HepG2 (cell line): ENCODE data around the gene PHKA2. TPM values are rescaled to one million over a fixed set of nuclear protein-coding genes. Genes with fewer than 3 reads are reported as not detected.

Experiments used
- ATAC-seq: fragments of 200-7000 bp; cut with Tn5 transposase; 3 replicates; pipeline ENCODE4 v1.9.1; 2020; ENCODE audit warnings: mild to moderate bottlenecking, moderate library complexity
- BruUV-seq: library from RNA; stranded (reverse); fragments of 400-500 nt; replicated peaks from 2 replicates; lab custom pipeline; 2021; lab: Mats Ljungman, UMichigan
- CTCF ChIA-PET: fragments of 300-600 bp; formaldehyde crosslinking; extraction: SDS; loops from one replicate; lab custom pipeline; 2021; ENCODE audit warnings: low total read pairs, inconsistent platforms, low intra/inter-chr PET ratio; lab: Yijun Ruan, JAX
- POLR2A ChIA-PET: fragments of 350-600 bp; sonication (Branson Sonifier 250); formaldehyde crosslinking; loops from one replicate; lab custom pipeline; 2020; ENCODE audit warnings: antibody characterized with exemption, inconsistent platforms; lab: Yijun Ruan, JAX
- DNase-seq: peaks from one replicate; pipeline ENCODE4 v3.0.0-alpha.2; 2015; ENCODE audit warnings: low spot score
- FAIRE-seq: peaks from 3 replicates; lab custom pipeline; 2011; peaks lifted over from hg19 to GRCh38; lab: Jason Lieb, UNC
- H2AFZ ChIP-seq: one replicate; pipeline ENCODE4 v1.6.1; 2011; ENCODE audit warnings: low read length, inconsistent platforms
- H3K27ac ChIP-seq: fragments of 300-600 bp; 3 replicates; pipeline ENCODE4 v1.8.0; 2011; ENCODE audit warnings: mixed run types, mild to moderate bottlenecking, mixed read lengths, low read length, inconsistent platforms; ENCODE audit not compliant: insufficient read depth; ENCODE audit errors: extremely low read length
- H3K27me3 ChIP-seq, 2 experiments: fragments of 200-600 bp in 1 of 2; 2 replicates in 1 of 2; 3 replicates in 1 of 2; pipeline versions ENCODE4 v1.6.0 to v1.8.0; 2011; ENCODE audit warnings: low read length in 2 of 2, mild to moderate bottlenecking in 2 of 2, moderate library complexity in 2 of 2, inconsistent platforms in 1 of 2; ENCODE audit not compliant: insufficient read depth in 2 of 2, control insufficient read depth in 1 of 2
- H3K36me3 ChIP-seq, 2 experiments: fragments of 200-600 bp in 1 of 2; replicated peaks in 1 of 2; 2 replicates in 1 of 2; 3 replicates in 1 of 2; pipeline versions ENCODE4 v1.5.1 to v1.8.0; 2011; ENCODE audit warnings: low read length in 2 of 2, inconsistent platforms in 1 of 2; ENCODE audit not compliant: insufficient read depth in 2 of 2, control insufficient read depth in 1 of 2
- H3K4me1 ChIP-seq: 2 replicates; pipeline ENCODE4 v1.5.1; 2012; ENCODE audit warnings: low read length, inconsistent platforms; ENCODE audit not compliant: insufficient read depth
- H3K4me2 ChIP-seq: 2 replicates; pipeline ENCODE4 v1.6.0; 2011; ENCODE audit warnings: low read depth, low read length, inconsistent platforms
- H3K4me3 ChIP-seq, 3 experiments: fragments of 200-600 bp in 1 of 3; sonication (generic), shearing (Covaris generic) in 1 of 3; replicated peaks in 1 of 3; 2 replicates each; pipeline ENCODE4 v1.5.1; 2011 to 2016; ENCODE audit warnings: low read length in 3 of 3, inconsistent platforms in 2 of 3, low read depth in 2 of 3, mild to moderate bottlenecking in 2 of 3, control low read depth in 1 of 3, mixed read lengths in 1 of 3; ENCODE audit not compliant: insufficient read depth in 1 of 3
- H3K79me2 ChIP-seq: one replicate; pipeline ENCODE4 v1.6.1; 2011; ENCODE audit warnings: low read length, inconsistent platforms; ENCODE audit not compliant: insufficient read depth
- H3K9ac ChIP-seq: 2 replicates; pipeline ENCODE4 v1.6.0; 2011; ENCODE audit warnings: mild to moderate bottlenecking, low read depth, low read length, inconsistent platforms; ENCODE audit not compliant: insufficient read depth
- H3K9me3 ChIP-seq: 2 replicates; pipeline ENCODE4 v1.5.1; 2012; ENCODE audit warnings: mild to moderate bottlenecking, low read length
- H4K20me1 ChIP-seq: 2 replicates; pipeline ENCODE4 v1.6.0; 2011; ENCODE audit warnings: inconsistent platforms, mild to moderate bottlenecking, low read length, moderate library complexity; ENCODE audit not compliant: insufficient read depth
- IKZF1 ChIP-seq: fragments of 450-650 bp; IDR thresholded peaks from 2 replicates; pipeline ENCODE4 v1.7.1; 2016
- IRF2 ChIP-seq: IDR thresholded peaks from 2 replicates; pipeline ENCODE4 v1.6.1; 2018; ENCODE audit warnings: missing genetic modification reagents, missing compliant biosample characterization
- MEF2D ChIP-seq: sonication (generic); formaldehyde crosslinking; IDR thresholded peaks from 2 replicates; pipeline ENCODE4 v1.5.1; 2020; ENCODE audit warnings: mild to moderate bottlenecking, missing genetic modification reagents
- MTA1 ChIP-seq: sonication (generic); formaldehyde crosslinking; IDR thresholded peaks from 2 replicates; pipeline ENCODE4 v1.4.0; 2020; ENCODE audit warnings: missing genetic modification reagents, mild to moderate bottlenecking, borderline replicate concordance
- PHF20 ChIP-seq: sonication (generic); formaldehyde crosslinking; IDR thresholded peaks from 2 replicates; pipeline ENCODE4 v1.5.0; 2020; ENCODE audit warnings: mild to moderate bottlenecking, missing genetic modification reagents
- SETDB1 ChIP-seq: sonication (generic); formaldehyde crosslinking; IDR thresholded peaks from 2 replicates; pipeline ENCODE4 v1.5.1; 2020; ENCODE audit warnings: missing genetic modification reagents, mild to moderate bottlenecking, borderline replicate concordance
- YEATS2 ChIP-seq: sonication (generic); formaldehyde crosslinking; IDR thresholded peaks from 2 replicates; pipeline ENCODE4 v1.4.0; 2020; ENCODE audit warnings: missing genetic modification reagents, borderline replicate concordance
- ZBTB44 ChIP-seq: sonication (generic); formaldehyde crosslinking; IDR thresholded peaks from 2 replicates; pipeline ENCODE4 v1.4.0; 2020; ENCODE audit warnings: missing genetic modification reagents
- ZNF143 ChIP-seq: sonication (generic); formaldehyde crosslinking; IDR thresholded peaks from 2 replicates; pipeline ENCODE4 v1.4.0; 2020; ENCODE audit warnings: missing genetic modification reagents
- ZNF260 ChIP-seq: sonication (generic); formaldehyde crosslinking; IDR thresholded peaks from 2 replicates; pipeline ENCODE4 v1.4.0; 2020; ENCODE audit warnings: missing genetic modification reagents, low read depth, mild to moderate bottlenecking, borderline replicate concordance
- ZNF781 ChIP-seq: sonication (generic); formaldehyde crosslinking; IDR thresholded peaks from 2 replicates; pipeline ENCODE4 v1.5.1; 2020; ENCODE audit warnings: borderline replicate concordance, mild to moderate bottlenecking, missing genetic modification reagents; ENCODE audit errors: not compliant biosample characterization
- WGBS: methylation state at CpG from one replicate; pipeline ENCODE4 v1.1.6; 2017; ENCODE audit warnings: low lambda C conversion rate; 5-methylcytosine and 5-hydroxymethylcytosine counted together
- in situ Hi-C: cut with HindIII; loops from 2 replicates; pipeline ENCODE4 v1.10.0; 2017; ENCODE audit warnings: low pct_unique_long_range_greater_than_20kb; ENCODE audit not compliant: extremely low pct_ligation_motif_present
- intact Hi-C: fragments of 100-400 bp; cut with micrococcal nuclease; formaldehyde crosslinking; loops from one replicate; pipeline ENCODE4 v1.10.0; 2022; ENCODE audit not compliant: unreplicated experiment
- polyA plus RNA-seq, 8 experiments: library from polyadenylated mRNA; depleted of rRNA in 3 of 8; stranded (reverse) in 7 of 8; unstranded in 1 of 8; fragments of >200 nt; fragmentation: Illumina TruSeq in 4 of 8; extraction: Trizol in 4 of 8; gene quantifications; 2 replicates each; pipeline versions ENCODE4 v1.2.1 to v1.2.3, GENCODE V29; 2011 to 2016; ENCODE audit warnings: low read depth in 4 of 8, missing spikeins in 1 of 8, mixed read lengths in 1 of 8; ENCODE audit not compliant: insufficient read depth in 1 of 8
- total RNA-seq, 5 experiments: library from RNA; depleted of rRNA; stranded (reverse); fragments of >200 nt; fragmentation: Illumina TruSeq; extraction: Trizol; gene quantifications; 2 replicates each; pipeline ENCODE4 v1.2.3, GENCODE V29; 2016; ENCODE audit warnings: low read depth in 1 of 5
- TF ChIP-seq, protein P1 (sequence below): sonication (generic); formaldehyde crosslinking; IDR thresholded peaks from 2 replicates; pipeline ENCODE4 v1.4.0; 2020; ENCODE audit warnings: mild to moderate bottlenecking, missing genetic modification reagents
- TF ChIP-seq, protein P2 (sequence below): sonication (generic); formaldehyde crosslinking; IDR thresholded peaks from 2 replicates; pipeline ENCODE4 v1.4.0; 2020; ENCODE audit warnings: missing genetic modification reagents, borderline replicate concordance

Gene PHKA2
- total and polyA plus RNA-seq, 2 of the 13 experiments (the other 11 are each of a cell fraction or from before 2014, with no cell fraction given), result 20.5 to 273 TPM

DNA sequence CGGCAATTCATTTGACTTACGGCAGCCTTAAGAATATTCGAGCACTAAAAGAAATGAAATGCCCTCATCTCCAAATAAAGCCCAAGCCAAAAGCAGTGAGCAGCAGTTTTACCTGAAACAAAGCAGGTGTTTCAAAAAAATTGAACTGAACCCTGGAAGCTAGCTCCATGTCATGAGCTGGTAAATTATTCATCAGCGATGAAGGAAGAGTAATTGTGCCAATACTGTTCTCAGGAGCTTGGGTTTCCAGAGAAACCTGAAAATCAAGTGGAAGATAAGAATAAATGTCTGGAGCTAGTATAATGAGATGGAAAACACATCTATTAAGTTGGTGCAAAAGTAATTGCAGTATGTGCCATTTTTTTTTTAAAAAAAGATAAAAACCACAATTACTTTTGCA, 24.0 kb upstream of the PHKA2 start:
- intact Hi-C loops, result loop anchor here (2.0 kb wide), 1 partner anchor 75 kb away; no protein-coding TSS in a partner anchor
- H3K9ac ChIP-seq, result no peak overlapping the region
- no peaks in the 10 kb centered on the region for H3K27me3 ChIP-seq
- H4K20me1 ChIP-seq, result no peaks in the 10 kb centered on the region
- WGBS, result 88% methylated on average over 4 of the region's 4 CpGs
- BruUV-seq, result no TSS peak
- ChIA-PET POLR2A (no interaction called here), CTCF (no interaction called here)
- H3K27ac ChIP-seq, result no peak overlapping the region
- TF ChIP-seq ZBTB44 (CRISPR knock-in tag), result no peak
- TF ChIP-seq SETDB1 (CRISPR knock-in tag), result no peak
- TF ChIP-seq IKZF1, result no peak
- TF ChIP-seq, protein P1, sequence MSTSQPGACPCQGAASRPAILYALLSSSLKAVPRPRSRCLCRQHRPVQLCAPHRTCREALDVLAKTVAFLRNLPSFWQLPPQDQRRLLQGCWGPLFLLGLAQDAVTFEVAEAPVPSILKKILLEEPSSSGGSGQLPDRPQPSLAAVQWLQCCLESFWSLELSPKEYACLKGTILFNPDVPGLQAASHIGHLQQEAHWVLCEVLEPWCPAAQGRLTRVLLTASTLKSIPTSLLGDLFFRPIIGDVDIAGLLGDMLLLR (CRISPR knock-in tag), result no peak
- TF ChIP-seq ZNF260, result no peak
- TF ChIP-seq YEATS2, result no peak
- TF ChIP-seq, protein P2, sequence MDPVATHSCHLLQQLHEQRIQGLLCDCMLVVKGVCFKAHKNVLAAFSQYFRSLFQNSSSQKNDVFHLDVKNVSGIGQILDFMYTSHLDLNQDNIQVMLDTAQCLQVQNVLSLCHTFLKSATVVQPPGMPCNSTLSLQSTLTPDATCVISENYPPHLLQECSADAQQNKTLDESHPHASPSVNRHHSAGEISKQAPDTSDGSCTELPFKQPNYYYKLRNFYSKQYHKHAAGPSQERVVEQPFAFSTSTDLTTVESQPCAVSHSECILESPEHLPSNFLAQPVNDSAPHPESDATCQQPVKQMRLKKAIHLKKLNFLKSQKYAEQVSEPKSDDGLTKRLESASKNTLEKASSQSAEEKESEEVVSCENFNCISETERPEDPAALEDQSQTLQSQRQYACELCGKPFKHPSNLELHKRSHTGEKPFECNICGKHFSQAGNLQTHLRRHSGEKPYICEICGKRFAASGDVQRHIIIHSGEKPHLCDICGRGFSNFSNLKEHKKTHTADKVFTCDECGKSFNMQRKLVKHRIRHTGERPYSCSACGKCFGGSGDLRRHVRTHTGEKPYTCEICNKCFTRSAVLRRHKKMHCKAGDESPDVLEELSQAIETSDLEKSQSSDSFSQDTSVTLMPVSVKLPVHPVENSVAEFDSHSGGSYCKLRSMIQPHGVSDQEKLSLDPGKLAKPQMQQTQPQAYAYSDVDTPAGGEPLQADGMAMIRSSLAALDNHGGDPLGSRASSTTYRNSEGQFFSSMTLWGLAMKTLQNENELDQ, result no peak
- TF ChIP-seq PHF20 (CRISPR knock-in tag), result no peak
- TF ChIP-seq MEF2D (CRISPR knock-in tag), result no peak
- no peak for TF ChIP-seq MTA1 (CRISPR knock-in tag)
- TF ChIP-seq IRF2 (CRISPR knock-in tag), result no peak
- no peak for TF ChIP-seq ZNF781 (CRISPR knock-in tag)
- no peak for TF ChIP-seq ZNF143 (CRISPR knock-in tag)
- H3K36me3 ChIP-seq, result no peaks in the 10 kb centered on the region
- no peak overlapping the region for H3K4me3 ChIP-seq
- ATAC-seq (no peak), FAIRE-seq (no peak), DNase-seq (no peak)
- H3K4me2 ChIP-seq, result no peak overlapping the region
- H2AFZ ChIP-seq, result no peak overlapping the region
- in situ Hi-C loops, result loop anchor here (10.0 kb wide), 1 partner anchor 73 kb away; no protein-coding TSS in a partner anchor
- H3K4me1 ChIP-seq, result no peaks in the 10 kb centered on the region
- no peaks in the 10 kb centered on the region for H3K9me3 ChIP-seq
- H3K79me2 ChIP-seq, result no peaks in the 10 kb centered on the region
